SJSA1 (cell line): ENCODE data around the gene CISTR. TPM values are rescaled to one million over a fixed set of nuclear protein-coding genes. Genes with fewer than 3 reads are reported as not detected.

Experiments
- DNase-seq, 2 experiments: peaks; one replicate each; pipeline ENCODE4 v3.0.0-alpha.2; 2015 to 2020; ENCODE audit warnings: low spot score in 2 of 2, low read depth in 1 of 2
- H3K27ac ChIP-seq: fragments of 250-450 bp; sonication (Bioruptor Pico); 2 replicates; pipeline ENCODE4 v1.5.1; 2020; ENCODE audit warnings: mild to moderate bottlenecking, moderate library complexity
- H3K27me3 ChIP-seq: fragments of 250-450 bp; sonication (Bioruptor Pico); replicated peaks from 2 replicates; pipeline ENCODE4 v1.5.1; 2020; ENCODE audit warnings: mild to moderate bottlenecking, moderate library complexity
- H3K36me3 ChIP-seq: fragments of 250-450 bp; sonication (Bioruptor Pico); 2 replicates; pipeline ENCODE4 v1.5.1; 2020; ENCODE audit warnings: mild to moderate bottlenecking
- H3K4me1 ChIP-seq: fragments of 250-450 bp; sonication (Bioruptor Pico); replicated peaks from 2 replicates; pipeline ENCODE4 v1.6.1; 2021; ENCODE audit warnings: mild to moderate bottlenecking
- H3K4me3 ChIP-seq: fragments of 250-450 bp; sonication (Bioruptor Pico); 2 replicates; pipeline ENCODE4 v1.5.1; 2020; ENCODE audit warnings: mild to moderate bottlenecking
- H3K9me3 ChIP-seq: fragments of 250-450 bp; sonication (Bioruptor Pico); replicated peaks from 2 replicates; pipeline ENCODE4 v1.5.1; 2020; ENCODE audit warnings: mild to moderate bottlenecking
- total RNA-seq: library from RNA; depleted of rRNA; stranded (reverse); fragments of >200 nt; shearing (Covaris generic); gene quantifications from 2 replicates; pipeline ENCODE4 v1.2.3, GENCODE V29; 2014

CISTR gene
- total RNA-seq, 1 experiment from 2014 or later = not detected

GRCh38 chr12:53746592-53747092 lies 5.1 kb downstream of the CISTR start:
- peaks cover 11% of the 10 kb centered on the region for H3K4me1 ChIP-seq

GRCh38 chr12:53744751-53745150 lies 7.0 kb downstream of the CISTR start:
- Histone ChIP-seq H3K36me3 (no peaks in the 10 kb centered on the region), H3K9me3 (no peaks in the 10 kb centered on the region), H3K4me3 (no peak overlapping the region), H3K4me1 (no peaks in the 10 kb centered on the region; the same call in 1 of the 2 replicates), H3K27me3 (peaks cover 13% of the 10 kb centered on the region), H3K27ac (no peak overlapping the region)
- DNase-seq = no peak

More at GRCh38 chr12:53746592-53747092, 5.1 kb downstream of the CISTR start:
- H3K27me3 ChIP-seq = peaks cover 24% of the 10 kb centered on the region
- no peaks in the 10 kb centered on the region for H3K9me3 ChIP-seq
- H3K4me3 ChIP-seq = no peak overlapping the region
- no peak overlapping the region for H3K27ac ChIP-seq
- peak; percentile 78 to 92 for DNase-seq
- no peaks in the 10 kb centered on the region for H3K36me3 ChIP-seq

GRCh38 chr12:53744130-53744441 lies 7.7 kb downstream of the CISTR start:
- Histone ChIP-seq H3K36me3 (no peaks in the 10 kb centered on the region), H3K4me3 (no peak overlapping the region), H3K4me1 (no peaks in the 10 kb centered on the region; the same call in 1 of the 2 replicates), H3K27me3 (peaks cover 15% of the 10 kb centered on the region), H3K9me3 (no peaks in the 10 kb centered on the region), H3K27ac (no peak overlapping the region)
- no peak for DNase-seq

GRCh38 chr12:53743266-53744129 lies 8.3 kb downstream of the CISTR start:
- no peaks in the 10 kb centered on the region for H3K36me3 ChIP-seq
- peaks cover 15% of the 10 kb centered on the region for H3K27me3 ChIP-seq
- no peak overlapping the region for H3K27ac ChIP-seq
- no peak overlapping the region for H3K4me3 ChIP-seq
- DNase-seq = peak in 1 of 2 experiments; percentile 62
- H3K9me3 ChIP-seq = no peaks in the 10 kb centered on the region
- no peaks in the 10 kb centered on the region; the same call in 1 of the 2 replicates for H3K4me1 ChIP-seq

GRCh38 chr12:53740130-53740491 lies 11.7 kb downstream of the CISTR start:
- Histone ChIP-seq H3K4me3 (no peak overlapping the region), H3K27me3 (peaks cover 21% of the 10 kb centered on the region), H3K27ac (no peak overlapping the region), H3K9me3 (no peaks in the 10 kb centered on the region), H3K36me3 (no peaks in the 10 kb centered on the region), H3K4me1 (no peaks in the 10 kb centered on the region)
- no peak for DNase-seq

- peaks cover 21% of the 10 kb centered on the region for H3K27me3 ChIP-seq
- no peaks in the 10 kb centered on the region for H3K9me3 ChIP-seq
- H3K36me3 ChIP-seq = no peaks in the 10 kb centered on the region
- H3K4me1 ChIP-seq = no peaks in the 10 kb centered on the region
- H3K27ac ChIP-seq = no peak overlapping the region
- no peak overlapping the region for H3K4me3 ChIP-seq
- DNase-seq = no peak
Observed at GRCh38 chr12:53739214-53740129, 12.3 kb downstream of the CISTR start.

- Histone ChIP-seq H3K36me3 (no peaks in the 10 kb centered on the region), H3K27ac (no peak overlapping the region), H3K27me3 (peaks cover 21% of the 10 kb centered on the region), H3K9me3 (no peaks in the 10 kb centered on the region), H3K4me3 (no peak overlapping the region), H3K4me1 (peaks cover 3% of the 10 kb centered on the region; the same call in 1 of the 2 replicates)
- DNase-seq = no peak
Observed at GRCh38 chr12:53738406-53739213, 13.2 kb downstream of the CISTR start.

- H3K27ac ChIP-seq = no peak overlapping the region
- no peak for DNase-seq
- no peaks in the 10 kb centered on the region for H3K9me3 ChIP-seq
- no peaks in the 10 kb centered on the region for H3K36me3 ChIP-seq
- no peak overlapping the region for H3K4me3 ChIP-seq
- peaks cover 21% of the 10 kb centered on the region for H3K27me3 ChIP-seq
- peaks cover 3% of the 10 kb centered on the region; the same call in 1 of the 2 replicates for H3K4me1 ChIP-seq
Observed at GRCh38 chr12:53737951-53738405, 13.8 kb downstream of the CISTR start.

- H3K4me1 ChIP-seq = peaks cover 3% of the 10 kb centered on the region; the same call in 1 of the 2 replicates
- DNase-seq = no peak
- no peaks in the 10 kb centered on the region for H3K36me3 ChIP-seq
- H3K27me3 ChIP-seq = peaks cover 21% of the 10 kb centered on the region
- H3K4me3 ChIP-seq = no peak overlapping the region
- H3K9me3 ChIP-seq = no peaks in the 10 kb centered on the region
- no peak overlapping the region for H3K27ac ChIP-seq
Observed at GRCh38 chr12:53737093-53737808, 14.5 kb downstream of the CISTR start.

GRCh38 chr12:53736592-53736991 lies 15.2 kb downstream of the CISTR start:
- Histone ChIP-seq H3K4me1 (peaks cover 3% of the 10 kb centered on the region; the same call in 1 of the 2 replicates), H3K4me3 (no peak overlapping the region), H3K36me3 (no peaks in the 10 kb centered on the region), H3K27me3 (peaks cover 21% of the 10 kb centered on the region), H3K9me3 (no peaks in the 10 kb centered on the region), H3K27ac (no peak overlapping the region)
- no peak for DNase-seq

- peaks cover 20% of the 10 kb centered on the region for H3K27me3 ChIP-seq
Observed at GRCh38 chr12:53735556-53735955, 16.2 kb downstream of the CISTR start.

GRCh38 chr12:53734425-53734824 lies 17.4 kb downstream of the CISTR start:
- Histone ChIP-seq H3K36me3 (no peaks in the 10 kb centered on the region), H3K4me3 (no peak overlapping the region), H3K27me3 (peaks cover 11% of the 10 kb centered on the region), H3K4me1 (peaks cover 3% of the 10 kb centered on the region; the same call in 1 of the 2 replicates), H3K9me3 (no peaks in the 10 kb centered on the region), H3K27ac (no peak overlapping the region)
- no peak for DNase-seq

More at GRCh38 chr12:53735556-53735955, 16.2 kb downstream of the CISTR start:
- no peaks in the 10 kb centered on the region for H3K36me3 ChIP-seq
- H3K27ac ChIP-seq = no peak overlapping the region
- peaks cover 3% of the 10 kb centered on the region; the same call in 1 of the 2 replicates for H3K4me1 ChIP-seq
- H3K9me3 ChIP-seq = no peaks in the 10 kb centered on the region
- no peak overlapping the region for H3K4me3 ChIP-seq
- no peak for DNase-seq
